Nephron (organoid): ENCODE results near the gene PLD1.
A peak's percentile ranks its signal among the peaks of the same experiment; 100 is the strongest.

Source experiments
- H3K27ac Mint-ChIP-seq, 3 experiments: 2 replicates each; pipeline ENCODE4 v1.8.0; 2020; ENCODE audit warnings: mixed read lengths in 3 of 3, mild to moderate bottlenecking in 2 of 3, moderate library complexity in 1 of 3
- H3K27me3 Mint-ChIP-seq: 2 replicates; pipeline ENCODE4 v1.8.0; 2021; ENCODE audit warnings: low read depth, mild to moderate bottlenecking, moderate library complexity, mixed read lengths
- H3K36me3 Mint-ChIP-seq: 2 replicates; pipeline ENCODE4 v1.8.0; 2020; ENCODE audit warnings: low read depth, mixed read lengths
- H3K4me1 Mint-ChIP-seq: 2 replicates; pipeline ENCODE4 v1.8.0; 2020; ENCODE audit warnings: mixed read lengths
- H3K4me3 Mint-ChIP-seq, 3 experiments: 2 replicates each; pipeline ENCODE4 v1.8.0; 2020; ENCODE audit warnings: mild to moderate bottlenecking in 3 of 3, mixed read lengths in 3 of 3, moderate library complexity in 2 of 3
- H3K9me3 Mint-ChIP-seq: 2 replicates; pipeline ENCODE4 v1.8.0; 2020; ENCODE audit warnings: mixed read lengths
- CTCF ChIP-seq, 3 experiments: fragments of 200-600 bp; sonication (generic); IDR thresholded peaks; one replicate each; pipeline ENCODE4 v1.5.0; 2021; ENCODE audit warnings: antibody characterized with exemption in 3 of 3; ENCODE audit not compliant: unreplicated experiment in 3 of 3

The PLD1 gene

DNA sequence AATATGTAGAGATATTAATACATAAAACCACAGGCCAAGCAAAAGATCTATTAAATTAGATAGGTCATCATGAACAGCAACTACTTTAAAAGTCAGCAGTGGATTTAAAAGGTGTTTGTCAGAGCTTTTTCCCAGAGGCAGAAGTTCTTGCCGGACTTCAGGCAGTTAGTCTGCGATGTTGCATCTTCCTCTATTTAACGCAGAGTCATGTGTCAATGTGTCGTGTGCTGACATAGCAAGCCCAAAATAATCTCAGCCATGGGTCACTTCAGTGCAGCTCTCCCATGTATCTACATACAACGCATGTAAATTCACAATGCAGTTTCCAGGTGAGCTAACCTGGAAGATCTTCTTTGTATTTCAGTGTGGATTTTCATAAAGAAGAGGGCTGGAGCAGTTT is 24.8 kb upstream of the PLD1 start:
- Mint-ChIP-seq H3K4me1 (peaks cover 34% of the 10 kb centered on the region), H3K27ac (no peak overlapping the region), H3K27me3 (no peaks in the 10 kb centered on the region), H3K36me3 (no peaks in the 10 kb centered on the region), H3K4me3 (no peak overlapping the region), H3K9me3 (no peaks in the 10 kb centered on the region)
- TF ChIP-seq CTCF (IDR thresholded peaks at IDR 0.05; ENCODE audit: unreplicated experiment in 3 of 3): no peak

GRCh38 chr3:171834461-171834801 is 24.1 kb upstream of the PLD1 start:
- H3K4me1 Mint-ChIP-seq: peaks cover 40% of the 10 kb centered on the region
- H3K27ac Mint-ChIP-seq: peak overlapping the region in 2 of 3 experiments; percentile 46 to 67
- no peak for TF ChIP-seq CTCF (IDR thresholded peaks at IDR 0.05; ENCODE audit: unreplicated experiment in 3 of 3)
- H3K27me3 Mint-ChIP-seq: no peaks in the 10 kb centered on the region
- H3K4me3 Mint-ChIP-seq: no peak overlapping the region
- H3K9me3 Mint-ChIP-seq: no peaks in the 10 kb centered on the region
- H3K36me3 Mint-ChIP-seq: no peaks in the 10 kb centered on the region

DNA sequence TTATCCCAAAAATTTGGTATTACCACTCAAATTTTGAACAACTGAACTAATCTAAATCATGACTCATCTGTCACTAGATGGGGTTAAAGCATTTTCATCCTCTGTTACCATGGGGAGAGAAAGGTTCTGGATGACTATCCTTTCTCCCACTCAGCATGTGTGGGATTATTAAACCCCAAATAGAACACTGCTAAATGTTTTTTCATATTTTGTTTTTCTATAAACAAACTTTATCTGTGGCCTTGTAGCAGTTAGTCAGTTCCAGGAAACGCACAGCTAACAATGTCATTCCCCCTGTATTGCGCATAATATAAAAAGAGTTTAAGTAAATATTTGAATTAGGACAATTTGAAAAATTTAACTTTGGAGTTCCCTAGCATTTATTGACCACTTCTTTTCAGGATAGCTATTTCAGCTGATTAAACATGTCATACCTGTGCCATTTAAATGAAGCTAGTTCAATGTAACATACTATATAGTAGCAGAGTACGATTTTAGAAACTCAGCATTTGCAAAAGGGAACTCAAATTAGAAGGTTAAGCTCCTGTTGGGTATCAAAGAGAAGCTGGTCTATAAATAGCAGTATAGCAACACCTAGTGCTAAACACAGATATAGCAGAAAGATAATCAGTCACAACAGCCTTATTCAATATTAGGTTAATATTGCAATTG is 23.6 kb upstream of the PLD1 start:
- no peaks in the 10 kb centered on the region for H3K27me3 Mint-ChIP-seq
- H3K9me3 Mint-ChIP-seq: no peaks in the 10 kb centered on the region
- no peaks in the 10 kb centered on the region for H3K36me3 Mint-ChIP-seq
- peak overlapping the region in 2 of 3 experiments; percentile 46 to 67 for H3K27ac Mint-ChIP-seq
- TF ChIP-seq CTCF (IDR thresholded peaks at IDR 0.05; ENCODE audit: unreplicated experiment in 3 of 3): peak; percentile 45 to 63 (median 53)
- H3K4me3 Mint-ChIP-seq: no peak overlapping the region
- peaks cover 40% of the 10 kb centered on the region for H3K4me1 Mint-ChIP-seq

- Mint-ChIP-seq H3K27ac (peak overlapping the region in 2 of 3 experiments; percentile 6 to 41), H3K36me3 (no peaks in the 10 kb centered on the region), H3K4me1 (peaks cover 34% of the 10 kb centered on the region), H3K27me3 (no peaks in the 10 kb centered on the region), H3K9me3 (no peaks in the 10 kb centered on the region), H3K4me3 (no peak overlapping the region)
- no peak for TF ChIP-seq CTCF (IDR thresholded peaks at IDR 0.05; ENCODE audit: unreplicated experiment in 3 of 3)
Observed at GRCh38 chr3:171832989-171833388, 22.7 kb upstream of the PLD1 start.

GRCh38 chr3:171831936-171832335 is 21.7 kb upstream of the PLD1 start:
- no peak for TF ChIP-seq CTCF (IDR thresholded peaks at IDR 0.05; ENCODE audit: unreplicated experiment in 3 of 3)
- Mint-ChIP-seq H3K36me3 (no peaks in the 10 kb centered on the region), H3K27me3 (peaks cover 5% of the 10 kb centered on the region), H3K4me3 (no peak overlapping the region), H3K4me1 (peaks cover 36% of the 10 kb centered on the region), H3K9me3 (no peaks in the 10 kb centered on the region), H3K27ac (peak overlapping the region in 1 of 3 experiments; percentile 6)

DNA sequence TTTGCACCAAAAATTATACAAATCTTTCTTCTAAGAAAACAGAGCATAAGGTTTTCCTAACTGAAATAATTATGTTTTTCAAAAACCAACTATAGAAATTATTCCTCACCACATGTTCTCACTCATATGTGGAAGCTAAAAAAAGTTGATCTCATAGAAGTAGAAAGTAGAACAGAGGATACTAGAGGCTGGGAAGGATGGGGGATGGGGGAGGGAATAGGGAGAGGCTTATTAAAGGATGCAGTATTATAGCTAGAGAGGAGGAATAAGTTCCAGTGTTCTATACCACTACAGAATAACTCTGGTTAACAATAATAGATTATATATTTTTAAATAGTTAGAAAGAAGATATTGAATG is 20.2 kb upstream of the PLD1 start:
- Mint-ChIP-seq H3K4me1 (peaks cover 43% of the 10 kb centered on the region), H3K9me3 (no peaks in the 10 kb centered on the region), H3K27me3 (peaks cover 5% of the 10 kb centered on the region), H3K4me3 (no peak overlapping the region), H3K27ac (peak overlapping the region in 2 of 3 experiments; percentile 37 to 65), H3K36me3 (no peaks in the 10 kb centered on the region)
- TF ChIP-seq CTCF (IDR thresholded peaks at IDR 0.05; ENCODE audit: unreplicated experiment in 3 of 3): no peak
